ENCODE results near the gene CYP11A1. TPM values are rescaled to one million over a fixed set of nuclear protein-coding genes. Genes with fewer than 3 reads are reported as not detected.

CYP11A1 gene
- polyA plus RNA-seq, 4 donors, result 0.54 to 2.7 (median 0.73) TPM

DNA sequence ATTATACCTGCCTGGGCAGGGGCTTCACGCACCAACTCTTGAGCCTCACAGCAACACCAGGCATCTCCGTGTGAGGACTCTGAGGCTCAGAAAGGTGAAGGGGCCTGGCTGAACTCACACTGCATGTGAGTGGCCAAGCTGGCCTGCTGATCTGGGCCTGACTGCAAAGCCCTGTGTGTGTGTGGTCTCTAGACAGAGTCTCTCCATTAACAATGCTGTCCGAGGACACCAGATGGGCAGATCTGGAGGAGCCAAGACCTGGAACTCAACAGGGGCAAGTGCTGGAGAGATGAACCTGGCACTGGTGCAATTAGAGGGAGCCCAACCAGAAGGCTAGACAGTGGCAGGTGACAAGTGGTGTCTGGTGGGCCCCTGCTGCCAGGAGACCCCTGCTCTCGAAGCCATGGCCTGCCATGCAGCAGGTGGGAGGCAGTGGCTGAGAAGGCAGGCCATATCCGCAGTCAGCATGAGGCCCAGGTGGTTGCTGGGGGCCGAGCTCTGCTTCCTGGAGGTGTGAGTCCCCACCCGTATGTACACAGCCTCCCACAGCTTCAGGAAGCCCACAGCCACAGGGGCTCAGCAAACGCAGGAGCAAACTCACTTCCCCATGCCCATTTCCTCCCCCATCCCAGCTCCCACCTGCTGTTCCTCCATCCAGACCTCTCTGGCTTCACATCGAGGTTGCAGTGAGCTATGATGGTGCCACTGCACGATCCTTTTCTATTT, 39.0 kb downstream of the CYP11A1 start:
- DNase-seq (no peak), FAIRE-seq (no peak)
- Histone ChIP-seq H3K4me1 (ENCODE audit: control insufficient read depth in 3 of 3, insufficient read depth in 2 of 3, low read depth in 1 of 3, low read length in 2 of 3) (no peaks in the 10 kb centered on the region), H3K9me3 (ENCODE audit: control insufficient read depth in 2 of 2, insufficient read depth in 1 of 2, low read depth in 1 of 2, low read length in 1 of 2) (no peaks in the 10 kb centered on the region), H3K27ac (ENCODE audit: low read depth in 1 of 3, low read length in 2 of 3) (no peak overlapping the region), H3K27me3 (ENCODE audit: control insufficient read depth in 3 of 3, insufficient read depth in 3 of 3, low read length in 3 of 3) (no peaks in the 10 kb centered on the region), H3K36me3 (ENCODE audit: control insufficient read depth in 3 of 3, insufficient read depth in 2 of 3, low read depth in 1 of 3, low read length in 3 of 3) (no peaks in the 10 kb centered on the region), H3K4me3 (ENCODE audit: low read depth in 1 of 3, low read length in 3 of 3) (no peak overlapping the region)
- 48 to 55% (median 53%) methylated on average over 10 of the region's 10 CpGs for WGBS, 3 donors

DNA sequence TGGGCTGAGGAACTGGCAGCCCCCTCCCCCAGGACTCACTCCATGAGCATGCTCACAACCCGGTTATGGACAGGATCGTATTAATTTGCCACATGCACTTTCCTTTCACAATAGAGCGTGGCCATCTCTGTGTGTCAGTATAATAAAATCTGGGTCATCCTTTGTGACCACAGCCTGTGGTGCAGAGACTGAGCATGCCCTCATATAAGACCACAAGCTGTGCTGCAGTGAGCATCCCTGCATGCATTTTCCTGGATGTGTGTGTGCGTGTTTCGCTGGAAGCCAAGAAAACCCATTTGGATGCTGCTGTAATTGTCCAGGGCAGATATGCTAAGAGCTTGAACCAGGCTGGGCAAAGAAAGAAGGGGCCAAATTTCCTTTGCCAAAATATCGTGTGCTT, 39.7 kb downstream of the CYP11A1 start:
- FAIRE-seq (no peak), DNase-seq (no peak)
- Histone ChIP-seq H3K27ac (ENCODE audit: low read depth in 1 of 3, low read length in 2 of 3) (no peak overlapping the region), H3K4me1 (ENCODE audit: control insufficient read depth in 3 of 3, insufficient read depth in 2 of 3, low read depth in 1 of 3, low read length in 2 of 3) (no peaks in the 10 kb centered on the region), H3K4me3 (ENCODE audit: low read depth in 1 of 3, low read length in 3 of 3) (no peak overlapping the region), H3K9me3 (ENCODE audit: control insufficient read depth in 2 of 2, insufficient read depth in 1 of 2, low read depth in 1 of 2, low read length in 1 of 2) (no peaks in the 10 kb centered on the region), H3K36me3 (ENCODE audit: control insufficient read depth in 3 of 3, insufficient read depth in 2 of 3, low read depth in 1 of 3, low read length in 3 of 3) (no peaks in the 10 kb centered on the region), H3K27me3 (ENCODE audit: control insufficient read depth in 3 of 3, insufficient read depth in 3 of 3, low read length in 3 of 3) (no peaks in the 10 kb centered on the region)
- 77 to 82% (median 82%) methylated on average over 6 of the region's 6 CpGs for WGBS, 3 donors

DNA sequence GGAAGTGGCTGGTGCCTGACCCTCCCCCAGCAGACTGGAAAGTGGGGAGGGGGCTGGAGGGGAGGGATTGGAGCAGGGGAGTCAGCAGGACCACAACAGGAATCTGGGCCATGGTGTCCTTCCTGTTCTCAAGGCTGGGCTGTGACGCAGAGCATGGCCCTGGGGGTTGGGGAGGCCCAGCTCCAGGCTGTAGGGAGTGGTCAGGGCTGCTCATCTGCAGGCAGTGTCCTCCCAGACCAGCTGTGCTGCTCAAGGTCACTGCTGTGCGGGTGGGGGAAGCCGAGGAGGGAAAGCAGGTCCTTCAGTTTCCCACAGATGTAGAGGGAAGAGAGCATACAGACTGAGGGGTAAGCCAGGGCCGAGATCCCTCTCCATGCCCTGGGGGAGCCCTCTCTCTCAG, 40.7 kb downstream of the CYP11A1 start:
- Histone ChIP-seq H3K36me3 (ENCODE audit: control insufficient read depth in 3 of 3, insufficient read depth in 2 of 3, low read depth in 1 of 3, low read length in 3 of 3) (no peaks in the 10 kb centered on the region), H3K27ac (ENCODE audit: low read depth in 1 of 3, low read length in 2 of 3) (no peak overlapping the region), H3K4me3 (ENCODE audit: low read depth in 1 of 3, low read length in 3 of 3) (no peak overlapping the region), H3K9me3 (ENCODE audit: control insufficient read depth in 2 of 2, insufficient read depth in 1 of 2, low read depth in 1 of 2, low read length in 1 of 2) (no peaks in the 10 kb centered on the region), H3K27me3 (ENCODE audit: control insufficient read depth in 3 of 3, insufficient read depth in 3 of 3, low read length in 3 of 3) (no peaks in the 10 kb centered on the region), H3K4me1 (ENCODE audit: control insufficient read depth in 3 of 3, insufficient read depth in 2 of 3, low read depth in 1 of 3, low read length in 2 of 3) (no peaks in the 10 kb centered on the region)
- WGBS, 3 donors, result 46 to 71% (median 60%) methylated on average over 4 of the region's 4 CpGs
- DNase-seq (no peak), FAIRE-seq (no peak)

DNA sequence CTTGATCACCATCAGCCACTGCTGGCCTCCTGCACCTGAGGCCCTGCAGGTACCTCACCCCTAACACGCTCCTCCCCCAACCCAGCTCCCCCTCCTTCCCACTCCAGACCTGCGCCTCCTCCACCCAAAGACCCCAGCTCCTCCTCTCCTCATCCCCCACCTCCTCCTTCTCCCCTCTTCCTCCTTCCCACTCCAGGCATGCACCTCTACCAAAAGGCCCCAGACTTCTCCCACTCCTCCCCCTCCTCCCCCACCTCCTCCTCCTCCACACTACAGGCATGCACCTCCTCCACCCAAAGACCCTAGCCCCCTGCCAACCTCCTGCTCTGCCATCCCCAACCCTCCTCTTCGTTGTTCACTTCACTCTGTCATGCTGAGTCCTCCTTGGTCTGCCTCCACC, 42.7 kb downstream of the CYP11A1 start:
- H3K4me3 ChIP-seq (ENCODE audit: low read depth in 1 of 3, low read length in 3 of 3), result no peak overlapping the region

DNA sequence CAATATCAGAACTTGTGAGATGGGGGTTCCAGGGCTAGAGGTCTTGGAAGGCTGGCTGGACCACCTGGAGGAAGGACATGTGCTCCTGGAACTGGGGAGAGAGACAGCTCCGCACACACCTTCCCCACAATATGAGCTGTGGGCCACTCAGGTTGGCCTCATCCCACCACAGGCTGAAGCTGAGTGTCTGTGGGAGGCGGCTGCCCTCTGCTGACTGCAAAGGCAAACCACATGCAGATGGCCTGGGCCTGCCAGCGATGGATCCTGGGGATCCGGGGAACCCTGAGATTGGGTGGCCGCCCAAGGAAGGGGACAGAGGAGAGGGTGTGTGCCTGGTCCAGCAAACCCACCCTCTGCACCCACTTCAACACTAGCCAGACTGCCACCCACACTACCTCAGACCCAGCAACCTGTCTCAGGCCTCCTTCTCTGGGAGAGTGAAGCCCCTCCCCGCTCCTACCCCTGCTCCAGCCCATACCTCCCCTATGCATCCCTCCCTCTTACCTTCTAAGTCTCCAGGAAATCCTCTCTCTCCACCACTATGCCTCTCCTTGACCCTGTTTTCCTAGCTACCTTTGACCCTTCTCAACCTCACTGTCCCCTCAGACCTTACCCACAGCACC, 44.8 kb downstream of the CYP11A1 start:
- Histone ChIP-seq H3K36me3 (ENCODE audit: control insufficient read depth in 3 of 3, insufficient read depth in 2 of 3, low read depth in 1 of 3, low read length in 3 of 3) (no peaks in the 10 kb centered on the region), H3K27ac (ENCODE audit: low read depth in 1 of 3, low read length in 2 of 3) (no peak overlapping the region), H3K4me1 (ENCODE audit: control insufficient read depth in 3 of 3, insufficient read depth in 2 of 3, low read depth in 1 of 3, low read length in 2 of 3) (peaks cover 0 to 24% (median 4%) of the 10 kb centered on the region in 3 donors), H3K4me3 (ENCODE audit: low read depth in 1 of 3, low read length in 3 of 3) (no peak overlapping the region), H3K27me3 (ENCODE audit: control insufficient read depth in 3 of 3, insufficient read depth in 3 of 3, low read length in 3 of 3) (no peaks in the 10 kb centered on the region), H3K9me3 (ENCODE audit: control insufficient read depth in 2 of 2, insufficient read depth in 1 of 2, low read depth in 1 of 2, low read length in 1 of 2) (peaks cover 0 to 4% of the 10 kb centered on the region in 2 donors)
- no peak for FAIRE-seq
- peak; percentile 49 to 64 for DNase-seq
- 18 to 27% (median 24%) methylated on average over 5 to 6 of the region's 6 CpGs for WGBS, 3 donors

More for the DNA sequence above, 42.7 kb downstream of the CYP11A1 start:
- WGBS, 3 donors, result 72 to 79% (median 73%) methylated on average over 3 of the region's 3 CpGs
- DNase-seq (no peak), FAIRE-seq (no peak)
- no peaks in the 10 kb centered on the region for H3K36me3 ChIP-seq (ENCODE audit: control insufficient read depth in 3 of 3, insufficient read depth in 2 of 3, low read depth in 1 of 3, low read length in 3 of 3)
- H3K9me3 ChIP-seq (ENCODE audit: control insufficient read depth in 2 of 2, insufficient read depth in 1 of 2, low read depth in 1 of 2, low read length in 1 of 2), result peaks cover 0 to 4% of the 10 kb centered on the region in 2 donors
- H3K27me3 ChIP-seq (ENCODE audit: control insufficient read depth in 3 of 3, insufficient read depth in 3 of 3, low read length in 3 of 3), result no peaks in the 10 kb centered on the region
- H3K27ac ChIP-seq (ENCODE audit: low read depth in 1 of 3, low read length in 2 of 3), result no peak overlapping the region
- peaks cover 0 to 5% (median 0%) of the 10 kb centered on the region in 3 donors for H3K4me1 ChIP-seq (ENCODE audit: control insufficient read depth in 3 of 3, insufficient read depth in 2 of 3, low read depth in 1 of 3, low read length in 2 of 3)

DNA sequence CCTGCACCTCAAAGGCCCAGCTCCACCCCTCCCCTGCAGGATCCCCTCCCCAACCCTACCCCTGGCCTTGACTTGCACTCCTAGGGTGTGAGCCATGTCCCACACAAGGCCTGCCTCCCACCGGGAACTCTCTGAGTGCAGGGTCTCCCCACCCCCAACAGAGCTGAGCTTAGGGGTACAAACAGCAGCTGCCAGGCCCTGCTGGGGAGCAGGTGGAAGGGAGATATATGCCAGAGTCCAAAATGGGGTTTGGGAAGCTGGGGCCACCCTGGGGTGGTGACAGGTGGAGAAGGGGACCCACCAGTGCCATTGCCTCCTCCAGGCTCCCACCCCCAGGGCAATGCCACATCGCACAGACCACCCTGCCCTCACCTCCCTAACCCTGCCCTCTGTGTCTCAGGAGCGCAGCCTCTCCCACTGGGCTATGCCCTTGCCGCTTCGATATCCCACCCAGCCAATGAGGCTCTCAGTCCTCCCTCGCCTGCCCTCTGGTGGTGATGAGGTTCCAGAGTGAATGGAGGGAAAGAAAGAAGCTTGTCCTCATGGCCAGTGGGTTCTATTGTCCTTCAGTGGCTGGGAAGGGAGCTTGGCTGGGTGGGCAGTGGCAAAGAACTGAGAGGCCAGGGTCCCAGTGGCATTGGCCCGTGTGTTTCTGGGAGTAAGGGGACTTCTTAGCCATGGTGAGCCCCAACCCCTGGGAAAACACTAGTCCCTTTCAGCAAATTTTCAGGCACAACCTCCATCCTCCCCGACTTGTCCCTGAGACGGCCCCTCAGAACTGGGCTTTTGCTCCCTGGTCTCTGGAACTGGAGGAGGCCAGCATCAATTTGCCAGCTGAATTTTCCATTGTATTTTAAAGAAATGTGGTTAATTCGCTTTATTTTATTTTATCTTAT, 46.8 kb downstream of the CYP11A1 start:
- Histone ChIP-seq H3K36me3 (ENCODE audit: control insufficient read depth in 3 of 3, insufficient read depth in 2 of 3, low read depth in 1 of 3, low read length in 3 of 3) (no peaks in the 10 kb centered on the region), H3K9me3 (ENCODE audit: control insufficient read depth in 2 of 2, insufficient read depth in 1 of 2, low read depth in 1 of 2, low read length in 1 of 2) (peaks cover 0 to 4% of the 10 kb centered on the region in 2 donors), H3K27me3 (ENCODE audit: control insufficient read depth in 3 of 3, insufficient read depth in 3 of 3, low read length in 3 of 3) (no peaks in the 10 kb centered on the region), H3K4me3 (ENCODE audit: low read depth in 1 of 3, low read length in 3 of 3) (no peak overlapping the region), H3K4me1 (ENCODE audit: control insufficient read depth in 3 of 3, insufficient read depth in 2 of 3, low read depth in 1 of 3, low read length in 2 of 3) (peaks cover 0 to 35% (median 7%) of the 10 kb centered on the region in 3 donors), H3K27ac (ENCODE audit: low read depth in 1 of 3, low read length in 2 of 3) (no peak overlapping the region)
- FAIRE-seq (no peak), DNase-seq (peak in 1 of 2 donors; percentile 29)
- 69 to 74% (median 74%) methylated on average over 10 of the region's 10 CpGs for WGBS, 3 donors

DNA sequence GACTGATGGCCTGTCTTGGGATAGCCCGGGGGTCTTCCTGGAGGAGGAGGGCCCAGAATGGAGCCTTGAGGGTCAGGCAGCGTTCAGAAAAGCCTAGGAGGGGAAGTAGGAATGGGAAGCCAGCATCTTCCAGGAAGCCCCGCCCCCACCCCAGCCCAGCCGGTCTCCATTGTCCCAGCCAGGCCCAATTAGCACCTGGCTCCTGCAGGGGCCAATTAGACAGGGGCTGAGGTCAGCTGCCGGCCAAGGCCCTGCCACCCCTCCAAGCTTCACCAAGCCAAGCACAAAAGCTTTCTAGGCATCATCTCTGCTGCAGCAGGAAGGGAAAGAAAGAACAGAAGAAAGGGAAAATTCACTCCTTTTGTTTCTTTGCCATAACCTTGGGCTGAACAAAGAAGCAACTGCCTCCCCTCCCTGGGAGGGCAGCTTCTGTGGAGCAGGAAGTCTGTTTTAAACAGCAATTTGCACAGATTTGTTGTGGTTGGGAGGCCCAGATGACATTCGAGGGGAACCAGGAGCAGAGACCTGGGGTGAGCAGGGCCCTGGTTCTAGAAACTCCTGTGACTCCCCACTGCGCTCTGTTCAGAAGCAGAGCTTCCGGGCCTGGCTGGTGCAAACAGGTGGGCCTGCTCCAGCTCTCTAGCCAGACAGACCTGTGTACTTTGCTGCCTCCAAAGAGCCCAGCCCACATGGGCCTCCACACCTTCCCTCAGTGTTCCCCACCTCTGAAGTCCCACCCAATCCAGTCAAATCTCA, 47.7 kb downstream of the CYP11A1 start:
- FAIRE-seq, result no peak
- H3K27me3 ChIP-seq (ENCODE audit: control insufficient read depth in 3 of 3, insufficient read depth in 3 of 3, low read length in 3 of 3), result no peaks in the 10 kb centered on the region
- peaks cover 0 to 4% of the 10 kb centered on the region in 2 donors for H3K9me3 ChIP-seq (ENCODE audit: control insufficient read depth in 2 of 2, insufficient read depth in 1 of 2, low read depth in 1 of 2, low read length in 1 of 2)
- no peak for DNase-seq
- no peak overlapping the region for H3K4me3 ChIP-seq (ENCODE audit: low read depth in 1 of 3, low read length in 3 of 3)
- H3K4me1 ChIP-seq (ENCODE audit: control insufficient read depth in 3 of 3, insufficient read depth in 2 of 3, low read depth in 1 of 3, low read length in 2 of 3), result peaks cover 0 to 43% (median 7%) of the 10 kb centered on the region in 3 donors
- peak overlapping the region in 1 of 3 donors; percentile 59 for H3K27ac ChIP-seq (ENCODE audit: low read depth in 1 of 3, low read length in 2 of 3)
- WGBS, 3 donors, result 50 to 60% (median 52%) methylated on average over 8 of the region's 8 CpGs
- no peaks in the 10 kb centered on the region for H3K36me3 ChIP-seq (ENCODE audit: control insufficient read depth in 3 of 3, insufficient read depth in 2 of 3, low read depth in 1 of 3, low read length in 3 of 3)

DNA sequence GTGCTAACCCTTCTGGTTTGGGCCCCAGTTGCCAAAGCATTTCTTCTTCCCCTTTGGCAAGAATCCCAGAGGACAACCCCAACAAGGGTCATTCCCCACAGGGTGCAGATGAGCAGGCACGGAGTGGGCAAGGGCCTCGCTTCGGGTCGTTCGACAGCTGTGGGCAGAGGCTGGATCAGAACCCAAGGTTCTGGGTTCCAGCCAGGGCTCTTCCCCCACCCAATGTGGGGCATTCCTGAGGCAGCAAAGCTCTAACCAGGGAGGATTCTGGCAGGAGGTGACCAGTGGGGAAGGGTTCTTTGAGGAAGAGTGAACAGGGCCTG, 48.3 kb downstream of the CYP11A1 start:
- 60 to 80% (median 73%) methylated on average over 4 to 5 of the region's 5 CpGs for WGBS, 3 donors
- FAIRE-seq, result no peak
- peaks cover 0 to 45% (median 7%) of the 10 kb centered on the region in 3 donors for H3K4me1 ChIP-seq (ENCODE audit: control insufficient read depth in 3 of 3, insufficient read depth in 2 of 3, low read depth in 1 of 3, low read length in 2 of 3)

More for the DNA sequence above, 48.3 kb downstream of the CYP11A1 start:
- Histone ChIP-seq H3K4me3 (ENCODE audit: low read depth in 1 of 3, low read length in 3 of 3) (no peak overlapping the region), H3K36me3 (ENCODE audit: control insufficient read depth in 3 of 3, insufficient read depth in 2 of 3, low read depth in 1 of 3, low read length in 3 of 3) (no peaks in the 10 kb centered on the region), H3K27me3 (ENCODE audit: control insufficient read depth in 3 of 3, insufficient read depth in 3 of 3, low read length in 3 of 3) (no peaks in the 10 kb centered on the region), H3K27ac (ENCODE audit: low read depth in 1 of 3, low read length in 2 of 3) (peak overlapping the region in 1 of 3 donors; percentile 59), H3K9me3 (ENCODE audit: control insufficient read depth in 2 of 2, insufficient read depth in 1 of 2, low read depth in 1 of 2, low read length in 1 of 2) (peaks cover 0 to 4% of the 10 kb centered on the region in 2 donors)
- DNase-seq, result no peak
